Hematopoietic multipotent progenitor cell (in vitro differentiated cells): ENCODE measurements around the gene BMPR1A. TPM values are rescaled to one million over a fixed set of nuclear protein-coding genes. Genes with fewer than 3 reads are reported as not detected.
"Not testable (repeated sequence)": the region's sequence is repeated elsewhere in the genome, so short reads cannot be mapped to it uniquely, and the experiment has no call there.

ENCODE experiments used
- DNase-seq, 3 donors: peaks; one replicate each; pipeline ENCODE4 v3.0.0-alpha.2; 2011 to 2015; ENCODE audit warnings: low read depth in 2 of 3, low spot score in 2 of 3
- total RNA-seq: library from RNA; depleted of rRNA; stranded (reverse); fragments of >200 nt; gene quantifications from one replicate; pipeline ENCODE4 v1.2.3, GENCODE V29; 2012

Gene BMPR1A
- total RNA-seq, 1 donor: under 0.01 TPM

DNA sequence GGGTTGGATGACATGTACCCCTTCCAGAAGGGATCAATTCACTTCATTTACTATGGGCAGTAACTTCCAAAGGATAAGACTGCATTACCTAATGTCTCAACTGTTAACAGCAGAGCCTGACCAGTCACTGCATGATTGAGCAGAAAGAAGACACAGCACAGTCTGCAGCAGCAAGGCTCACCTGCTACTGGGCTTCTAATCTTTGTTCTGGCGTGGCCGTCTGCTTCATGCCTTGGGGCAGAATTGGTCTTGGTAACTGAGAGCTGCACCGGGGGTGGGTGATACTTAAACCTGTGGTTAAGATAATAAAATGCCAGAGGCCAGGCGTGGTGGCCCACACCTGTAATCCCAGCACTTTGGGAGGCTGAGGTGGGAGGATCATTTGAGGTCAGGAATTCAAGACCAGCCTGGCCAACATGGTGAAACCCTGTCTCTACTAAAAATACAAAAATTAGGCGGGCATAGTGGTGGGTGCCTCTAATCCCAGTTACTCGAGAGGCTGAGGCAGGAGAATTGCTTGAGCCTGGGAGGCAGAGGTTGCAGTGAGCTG lies 177.8 kb downstream of the BMPR1A start:
- not testable (repeated sequence) for DNase-seq

DNA sequence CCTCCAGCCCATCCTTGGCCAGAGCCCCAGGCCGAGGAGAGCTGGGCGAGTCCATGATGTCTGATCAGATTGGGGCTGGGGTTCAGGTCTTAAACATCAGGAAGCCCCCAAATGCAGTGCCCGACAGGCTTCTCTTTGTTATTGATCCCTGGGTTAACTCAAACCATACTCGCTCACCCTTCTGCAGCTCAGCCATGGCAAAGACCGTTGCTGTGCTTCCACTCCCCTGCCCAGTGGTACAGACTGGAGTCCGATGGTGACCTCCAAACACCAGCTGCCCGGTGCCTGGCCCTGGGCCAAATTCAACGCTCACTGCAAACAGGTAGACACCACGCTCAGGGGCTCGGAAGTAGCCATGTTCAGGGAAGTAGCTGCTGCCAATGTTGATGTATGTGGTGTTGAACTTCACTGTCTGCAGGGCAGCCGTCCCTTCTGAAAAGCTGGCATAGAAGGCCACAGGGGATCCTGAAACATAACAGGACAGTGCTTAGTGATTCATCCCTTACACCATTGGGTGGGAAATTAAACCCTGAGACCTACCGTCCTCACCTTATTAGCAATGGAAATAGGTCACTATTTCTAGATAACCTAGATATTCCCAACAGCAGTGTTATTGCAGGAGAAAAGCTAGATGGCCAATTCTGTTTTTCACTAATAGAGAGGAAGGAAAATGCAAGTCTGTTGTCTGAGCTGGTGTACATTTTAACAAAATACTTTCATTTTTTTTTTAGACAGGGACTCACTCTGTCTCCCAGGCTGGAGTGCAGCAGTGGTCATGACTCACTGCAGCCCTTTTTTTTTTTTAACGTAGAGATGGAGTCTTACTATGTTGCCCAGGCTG lies 180.5 kb downstream of the BMPR1A start:
- no peak for DNase-seq

DNA sequence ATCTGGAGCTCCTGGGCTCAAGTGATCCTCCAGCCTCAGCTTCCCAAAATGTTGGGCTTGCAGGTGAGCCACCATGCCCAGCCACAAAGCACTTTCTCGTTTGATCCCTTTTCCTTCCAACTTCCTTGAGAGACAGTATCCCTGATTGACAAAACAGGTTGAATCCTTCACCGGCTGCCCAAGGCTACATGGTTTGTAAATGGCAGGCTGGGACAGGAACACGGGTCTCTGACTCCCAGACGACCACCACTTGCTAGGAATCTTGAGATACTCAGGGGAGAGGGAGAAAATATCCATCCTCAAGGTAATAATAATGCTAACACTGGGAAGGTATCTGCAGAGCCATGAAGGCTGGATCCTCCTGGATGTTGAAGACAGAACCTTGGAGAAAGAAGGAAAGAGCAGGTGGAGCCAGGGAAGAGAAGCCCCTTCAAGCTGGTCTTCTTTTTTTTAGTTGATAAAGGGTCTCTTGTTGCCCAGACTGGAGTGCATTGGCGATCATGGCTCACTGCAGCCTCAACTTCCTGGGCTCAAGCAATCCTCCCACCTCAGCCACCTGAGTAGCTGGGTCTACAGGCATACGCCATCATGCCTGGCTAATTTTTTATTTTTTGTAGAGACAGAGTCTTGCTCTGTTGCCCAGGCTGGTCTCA lies 181.2 kb downstream of the BMPR1A start:
- DNase-seq: no peak

DNA sequence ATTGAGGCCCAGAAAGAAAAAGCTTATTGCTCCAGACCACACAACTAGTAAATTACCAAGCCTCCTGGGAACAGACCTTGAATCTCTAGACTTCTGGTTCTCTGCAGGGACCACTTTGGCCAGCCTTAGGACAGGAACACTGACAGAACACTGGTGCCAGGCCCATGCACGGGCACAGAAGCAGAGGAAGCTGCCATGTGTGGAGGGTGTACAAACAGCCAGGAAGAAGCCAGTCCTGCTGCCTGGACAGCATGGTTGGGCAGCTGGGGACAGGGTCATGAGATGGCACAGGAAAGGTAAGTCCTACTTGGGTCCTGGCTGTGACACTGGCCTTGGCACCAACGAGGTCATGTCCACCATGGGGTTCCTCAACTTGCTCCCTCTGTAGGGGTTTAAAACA lies 181.8 kb downstream of the BMPR1A start:
- no peak for DNase-seq

DNA sequence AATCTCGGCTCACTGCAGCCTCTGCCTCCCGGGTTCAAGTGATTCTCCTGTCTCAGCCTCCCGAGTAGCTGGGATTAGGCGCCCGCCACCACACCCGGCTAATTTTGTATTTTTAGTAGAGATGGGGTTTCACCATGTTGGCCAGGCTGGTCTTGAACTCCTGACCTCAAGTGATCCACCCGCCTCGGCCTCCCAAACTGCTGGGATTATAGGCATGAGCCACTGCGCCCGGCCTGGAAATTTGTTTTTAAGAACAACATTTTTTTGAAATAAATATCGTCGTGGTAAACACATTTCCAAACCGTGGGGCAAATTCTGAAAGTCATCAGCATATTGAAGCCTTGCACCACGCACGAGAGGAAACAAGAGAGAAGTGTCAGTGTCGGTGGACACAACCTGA lies 183.7 kb downstream of the BMPR1A start:
- DNase-seq: not testable (repeated sequence)

DNA sequence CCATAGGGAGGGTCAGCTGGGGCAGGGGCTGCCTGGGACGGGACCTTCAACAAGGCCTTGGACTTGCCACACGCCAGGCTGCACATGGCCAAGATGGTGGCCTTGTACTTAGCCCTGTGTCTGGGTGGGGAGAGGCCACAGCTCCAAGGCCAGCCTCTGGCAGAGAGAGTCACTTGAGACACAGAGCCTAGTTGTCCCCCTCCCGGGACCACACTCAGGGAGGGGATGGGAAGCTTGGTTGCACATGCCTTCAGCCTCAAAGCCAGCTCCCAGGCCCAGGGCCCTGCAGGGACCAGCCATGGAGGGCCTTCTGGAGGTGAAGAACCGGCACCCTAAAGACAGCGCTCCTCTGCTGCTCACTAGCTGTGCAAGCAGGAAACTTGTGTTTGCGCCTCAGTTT lies 184.3 kb downstream of the BMPR1A start:
- no peak for DNase-seq

GRCh38 chr10:86941426-86941825 lies 185.0 kb downstream of the BMPR1A start:
- no peak for DNase-seq

GRCh38 chr10:86941991-86942421 lies 185.6 kb downstream of the BMPR1A start:
- no peak for DNase-seq

DNA sequence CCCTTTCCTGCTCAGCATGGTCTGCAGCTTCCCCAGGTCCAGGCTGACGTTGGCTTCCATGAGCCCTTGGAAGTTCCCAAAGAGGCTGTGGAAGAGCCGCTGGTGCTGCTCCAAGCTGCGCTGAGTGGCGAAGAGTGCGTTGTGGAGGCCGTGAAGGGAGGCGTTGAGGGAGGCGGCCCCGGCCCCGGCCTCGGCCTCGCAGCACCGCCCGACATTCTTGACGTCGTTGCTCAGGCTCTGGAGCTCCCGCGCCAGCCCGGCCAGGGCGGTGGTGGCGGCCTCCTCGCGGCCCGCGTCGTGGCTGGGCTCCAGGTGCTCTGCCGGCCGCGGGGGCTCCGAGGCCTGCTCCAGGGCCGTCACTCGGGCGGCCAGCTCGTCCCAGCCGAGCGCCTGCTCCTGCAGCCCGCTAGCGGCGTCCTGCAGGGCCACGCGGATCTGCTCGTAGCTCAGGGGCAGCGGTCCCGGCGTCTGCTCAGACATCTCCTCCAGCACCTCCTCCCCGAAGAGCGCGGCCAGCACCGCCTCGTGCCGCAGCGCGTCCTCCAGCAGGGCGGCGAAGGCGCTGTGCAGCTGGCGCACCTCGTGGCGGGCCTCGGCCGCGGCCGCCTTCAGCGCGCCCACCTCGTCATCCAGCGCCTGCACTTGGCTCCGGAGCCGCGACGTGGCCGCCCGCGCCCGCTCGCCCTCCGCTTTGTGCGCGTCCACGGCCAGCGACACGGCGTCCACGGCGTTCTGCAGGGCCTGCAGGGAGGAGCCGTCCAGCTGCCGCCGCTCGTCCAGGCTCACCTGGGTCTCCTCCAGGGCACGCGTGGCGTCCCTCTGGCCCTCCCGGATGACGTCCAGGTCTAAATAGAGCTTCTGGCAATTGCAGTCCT lies 186.3 kb downstream of the BMPR1A start:
- no peak for DNase-seq

DNA sequence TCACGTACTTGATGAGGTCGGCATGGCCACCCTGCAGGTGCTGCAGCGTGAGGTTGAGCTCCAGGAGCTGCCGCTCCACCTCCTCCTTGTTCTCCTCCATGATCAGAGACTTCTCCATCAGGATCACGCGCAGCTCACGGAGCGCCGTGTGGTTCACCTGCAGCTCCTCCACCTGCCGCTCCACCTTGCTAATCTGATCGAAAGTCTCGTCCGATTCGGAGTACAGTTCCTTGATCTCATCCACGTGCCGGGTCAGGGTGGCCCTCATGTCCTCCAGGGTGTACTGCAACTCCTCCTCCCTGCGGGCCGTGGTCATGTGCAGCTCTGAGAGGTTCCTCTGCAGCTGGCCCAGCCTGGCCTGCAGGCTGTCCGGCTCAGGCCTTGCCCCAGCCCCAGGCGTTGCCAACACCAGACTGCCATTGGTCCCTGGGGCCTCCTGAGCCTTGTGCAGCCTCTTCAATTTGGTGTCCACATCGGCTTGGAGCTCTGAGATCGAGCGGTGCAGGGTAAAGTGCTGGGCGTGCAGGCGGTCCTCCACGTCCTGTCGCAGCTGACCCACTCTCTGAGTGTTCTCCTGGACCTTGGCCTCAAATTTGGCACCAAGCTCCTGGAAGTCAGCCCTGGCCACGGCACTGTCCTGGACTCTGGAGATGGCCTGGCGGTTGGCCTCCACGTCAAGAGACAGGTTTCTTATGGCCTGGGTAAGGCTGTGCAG lies 187.1 kb downstream of the BMPR1A start:
- DNase-seq: no peak

GRCh38 chr10:86944031-86944419 lies 187.6 kb downstream of the BMPR1A start:
- no peak for DNase-seq

DNA sequence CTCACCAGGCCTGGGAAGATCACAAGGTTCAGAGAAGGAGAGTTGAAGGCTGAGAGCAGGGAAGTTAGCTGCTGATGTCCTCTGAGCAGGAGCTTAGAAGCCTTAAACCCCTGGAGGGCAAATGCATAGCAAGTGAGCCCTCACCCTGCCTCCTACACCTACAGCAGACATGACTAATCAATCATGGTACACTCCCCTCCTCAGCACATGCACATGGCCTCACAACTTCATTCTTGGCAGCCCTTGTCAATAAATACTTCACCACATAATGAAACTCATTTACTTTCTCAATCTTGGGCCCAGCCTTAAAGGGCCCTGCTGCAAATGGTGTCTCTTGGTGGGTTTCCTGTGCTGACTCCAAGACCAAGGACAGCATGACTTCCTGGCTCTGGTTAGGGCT lies 188.1 kb downstream of the BMPR1A start:
- DNase-seq: no peak

- DNase-seq: no peak
Observed at GRCh38 chr10:86944907-86945306, 188.5 kb downstream of the BMPR1A start.

DNA sequence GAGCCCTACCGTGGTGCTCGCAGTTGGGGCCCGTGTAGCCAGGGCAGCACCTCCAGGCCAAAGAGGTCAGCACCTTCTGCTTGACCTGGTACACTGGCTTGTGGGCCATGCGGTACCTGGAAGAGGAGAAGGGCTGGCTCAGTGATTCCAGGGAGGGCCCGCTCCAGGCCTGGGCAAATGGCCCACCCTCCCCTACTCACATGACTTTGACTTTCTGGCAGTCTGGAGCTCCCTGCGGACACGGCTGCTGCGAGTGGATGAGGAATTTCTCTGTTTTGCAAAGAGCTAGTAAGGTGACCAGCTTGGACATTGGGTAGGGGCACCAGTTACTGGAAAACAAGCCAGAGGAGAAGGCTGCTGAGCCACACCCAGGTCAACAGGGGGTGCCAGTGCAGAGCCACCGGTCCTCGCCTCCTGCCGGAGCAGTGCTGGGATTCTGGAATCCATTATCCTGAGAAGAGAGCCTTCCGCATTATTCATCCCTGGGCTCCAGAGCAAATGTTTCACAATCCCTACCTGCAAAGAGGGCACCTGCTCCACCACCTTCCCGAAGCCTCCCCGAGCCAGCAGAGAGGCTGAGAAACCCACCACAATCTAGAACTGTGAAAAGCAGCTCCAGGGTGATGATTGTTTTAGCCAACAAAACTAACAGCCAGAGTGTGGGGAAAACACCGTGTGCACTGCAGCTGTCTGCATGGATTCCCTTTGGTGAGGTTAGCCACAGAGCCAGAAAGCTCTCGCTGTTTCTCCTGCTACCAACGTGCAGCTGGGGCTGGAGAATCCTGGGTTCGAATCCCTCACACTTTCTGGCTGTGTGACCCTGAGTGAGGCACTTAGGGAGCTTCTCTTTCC lies 189.2 kb downstream of the BMPR1A start:
- no peak for DNase-seq

DNA sequence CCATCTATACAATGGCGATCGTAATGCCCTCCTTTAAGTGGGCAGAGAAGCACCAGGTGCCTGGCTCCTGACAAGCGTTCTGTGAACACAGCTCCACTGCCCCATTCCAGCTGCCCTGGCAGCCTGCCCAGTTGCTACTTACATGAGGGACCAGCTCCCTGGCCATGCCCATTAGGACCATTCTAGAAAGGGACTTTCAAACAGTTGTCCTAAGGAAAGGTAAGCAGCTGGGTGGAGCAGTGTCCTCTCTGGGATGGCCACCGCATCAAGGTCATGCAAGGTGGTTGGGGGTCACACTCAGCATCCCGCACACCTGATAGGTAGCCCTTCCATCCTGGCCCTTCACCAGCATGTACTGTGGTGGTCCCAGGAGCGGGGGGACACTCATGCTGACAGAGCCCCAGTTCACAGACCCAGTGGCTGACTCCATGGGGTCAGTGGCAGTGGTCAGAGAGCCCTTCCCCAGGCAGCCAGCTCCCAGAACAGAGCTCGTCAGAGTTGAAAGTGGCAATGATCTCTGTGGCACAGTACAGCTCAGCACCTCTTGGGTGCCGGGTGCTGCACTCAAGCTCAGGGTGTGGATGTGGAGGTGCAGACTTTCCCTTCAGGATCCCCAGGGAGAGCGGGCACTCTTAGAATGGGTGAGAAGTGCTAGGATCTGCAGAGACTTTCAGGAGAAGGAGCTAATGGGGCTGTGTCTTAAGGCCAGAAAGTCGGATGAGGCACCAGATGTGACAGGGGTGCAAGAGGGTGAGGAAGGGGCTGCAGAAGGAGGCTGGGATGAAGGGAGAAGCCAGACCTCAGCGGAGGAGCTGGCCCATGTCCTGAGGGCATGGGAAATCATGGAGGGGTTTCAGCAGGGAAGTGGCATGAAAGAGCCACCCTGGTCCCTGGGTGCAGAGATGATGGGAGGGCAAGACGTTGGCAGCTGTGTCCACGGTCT lies 190.1 kb downstream of the BMPR1A start:
- no peak for DNase-seq

DNA sequence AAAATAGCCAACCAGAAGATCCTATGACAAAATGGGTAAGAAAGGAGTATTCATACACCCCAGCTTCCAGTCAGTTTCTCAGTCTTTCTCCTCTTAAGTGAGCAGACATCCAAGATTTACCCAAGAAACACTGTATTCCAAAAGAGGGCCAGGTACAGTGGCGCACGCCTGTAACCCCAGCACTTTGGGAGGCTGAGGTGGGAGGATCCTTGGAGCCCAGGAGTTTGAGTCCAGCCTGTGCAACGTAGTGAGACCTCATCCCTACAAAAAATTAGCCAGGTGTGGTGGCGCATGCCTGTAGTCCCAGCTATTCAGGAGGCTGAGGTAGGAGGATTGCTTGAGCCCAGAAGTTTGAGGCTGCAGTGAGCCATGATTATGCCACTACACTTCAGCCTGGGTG lies 191.4 kb downstream of the BMPR1A start:
- DNase-seq: not testable (repeated sequence)

GRCh38 chr10:86950349-86950748 lies 193.9 kb downstream of the BMPR1A start:
- no peak for DNase-seq

DNA sequence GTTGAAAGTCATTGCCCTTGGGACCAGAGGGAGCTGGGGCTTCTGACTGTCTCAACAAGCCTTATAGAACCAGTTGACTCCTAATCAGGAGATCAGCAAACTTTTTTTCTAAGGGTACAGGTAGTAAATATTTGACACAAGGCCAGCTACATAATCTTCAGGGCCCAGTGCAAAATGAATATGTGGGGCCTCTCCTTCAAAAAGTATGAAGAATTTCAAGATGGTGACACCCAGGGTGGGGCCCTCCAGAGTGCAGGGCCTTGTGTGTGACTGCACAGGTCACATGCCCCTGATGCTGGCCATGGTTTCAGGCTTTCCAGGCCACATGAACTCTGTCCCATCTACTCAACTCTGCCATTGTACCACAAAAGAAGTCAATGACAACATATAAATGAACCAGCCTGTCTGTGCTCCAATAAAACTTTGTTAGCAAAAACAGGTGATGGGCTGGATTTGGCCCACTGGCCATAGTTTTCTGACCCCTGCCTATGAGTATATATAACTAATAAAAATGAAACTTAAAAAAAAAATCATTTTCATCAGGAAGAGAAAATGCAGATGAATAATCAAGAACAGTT lies 194.9 kb downstream of the BMPR1A start:
- no peak for DNase-seq
